ENCODE data around the gene SCGB2B2.

The SCGB2B2 gene

DNA sequence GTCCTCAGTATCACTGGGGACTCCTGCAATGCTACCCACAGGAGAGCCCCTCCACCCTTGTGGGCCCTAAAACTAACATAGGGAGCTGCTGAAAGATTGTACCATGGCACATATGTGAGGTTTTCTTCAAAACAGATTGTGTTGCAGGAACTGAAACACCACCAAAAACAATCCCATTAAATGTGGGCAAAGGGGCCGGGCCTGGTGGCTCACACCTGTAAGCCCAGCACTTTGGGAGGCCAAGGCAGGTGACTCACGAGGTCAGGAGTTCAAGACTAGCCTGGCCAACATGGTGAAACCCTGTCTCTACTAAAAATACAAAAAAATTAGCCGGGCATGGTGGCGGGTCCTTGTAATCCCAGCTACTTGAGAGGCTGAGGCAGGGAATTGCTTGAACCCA lies 34.7 kb downstream of the SCGB2B2 start:
- H3K27me3 ChIP-seq (replicated peaks; ENCODE audit: control insufficient read depth, insufficient read depth, low read length) = no peaks in the 10 kb centered on the region
- TF ChIP-seq, protein P1, sequence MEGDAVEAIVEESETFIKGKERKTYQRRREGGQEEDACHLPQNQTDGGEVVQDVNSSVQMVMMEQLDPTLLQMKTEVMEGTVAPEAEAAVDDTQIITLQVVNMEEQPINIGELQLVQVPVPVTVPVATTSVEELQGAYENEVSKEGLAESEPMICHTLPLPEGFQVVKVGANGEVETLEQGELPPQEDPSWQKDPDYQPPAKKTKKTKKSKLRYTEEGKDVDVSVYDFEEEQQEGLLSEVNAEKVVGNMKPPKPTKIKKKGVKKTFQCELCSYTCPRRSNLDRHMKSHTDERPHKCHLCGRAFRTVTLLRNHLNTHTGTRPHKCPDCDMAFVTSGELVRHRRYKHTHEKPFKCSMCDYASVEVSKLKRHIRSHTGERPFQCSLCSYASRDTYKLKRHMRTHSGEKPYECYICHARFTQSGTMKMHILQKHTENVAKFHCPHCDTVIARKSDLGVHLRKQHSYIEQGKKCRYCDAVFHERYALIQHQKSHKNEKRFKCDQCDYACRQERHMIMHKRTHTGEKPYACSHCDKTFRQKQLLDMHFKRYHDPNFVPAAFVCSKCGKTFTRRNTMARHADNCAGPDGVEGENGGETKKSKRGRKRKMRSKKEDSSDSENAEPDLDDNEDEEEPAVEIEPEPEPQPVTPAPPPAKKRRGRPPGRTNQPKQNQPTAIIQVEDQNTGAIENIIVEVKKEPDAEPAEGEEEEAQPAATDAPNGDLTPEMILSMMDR (IDR thresholded peaks at IDR 0.05; ENCODE audit: insufficient read depth, low read length, poor library complexity, severe bottlenecking) = no peak
- no peak for DNase-seq (ENCODE audit: extremely low read depth, insufficient read length)
- no peaks in the 10 kb centered on the region for H3K36me3 ChIP-seq (ENCODE audit: control insufficient read depth, insufficient read depth, low read length)
- H3K4me3 ChIP-seq (replicated peaks; ENCODE audit: low read depth, low read length) = no peak overlapping the region

DNA sequence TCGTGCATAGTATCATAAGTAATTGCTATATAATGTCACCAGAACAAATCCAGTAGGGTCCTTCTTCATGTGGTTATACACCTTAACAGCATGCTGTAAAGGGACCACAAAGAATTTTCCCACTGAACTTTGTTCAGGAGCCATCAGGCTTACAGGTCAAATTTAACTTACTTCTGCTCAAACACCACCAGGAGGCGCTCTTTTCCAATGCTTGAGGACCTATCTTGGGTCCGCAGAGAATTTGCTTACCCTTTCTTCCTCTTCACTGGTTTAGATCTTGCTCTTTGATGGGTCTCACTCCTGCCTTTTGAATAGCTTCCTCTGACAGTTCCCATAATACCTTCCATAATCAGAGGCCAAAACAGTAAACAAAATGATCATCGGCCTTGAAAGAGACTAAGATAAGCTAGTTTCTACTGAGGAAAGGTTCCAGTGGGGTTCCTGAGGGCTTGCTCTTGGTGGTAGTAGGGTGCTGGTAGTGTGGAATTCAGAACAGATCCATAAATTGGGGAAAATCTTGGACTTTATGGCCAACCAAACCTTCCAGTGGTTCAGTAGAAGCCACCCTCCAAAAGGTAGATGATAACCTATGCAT lies 37.4 kb downstream of the SCGB2B2 start:
- H3K36me3 ChIP-seq (ENCODE audit: control insufficient read depth, insufficient read depth, low read length) = no peaks in the 10 kb centered on the region
- TF ChIP-seq, protein P1 (IDR thresholded peaks at IDR 0.05; ENCODE audit: insufficient read depth, low read length, poor library complexity, severe bottlenecking) = peak; percentile 74
- H3K4me3 ChIP-seq (replicated peaks; ENCODE audit: low read depth, low read length) = no peak overlapping the region
- H3K27me3 ChIP-seq (replicated peaks; ENCODE audit: control insufficient read depth, insufficient read depth, low read length) = no peaks in the 10 kb centered on the region
- DNase-seq (ENCODE audit: extremely low read depth, insufficient read length) = no peak

DNA sequence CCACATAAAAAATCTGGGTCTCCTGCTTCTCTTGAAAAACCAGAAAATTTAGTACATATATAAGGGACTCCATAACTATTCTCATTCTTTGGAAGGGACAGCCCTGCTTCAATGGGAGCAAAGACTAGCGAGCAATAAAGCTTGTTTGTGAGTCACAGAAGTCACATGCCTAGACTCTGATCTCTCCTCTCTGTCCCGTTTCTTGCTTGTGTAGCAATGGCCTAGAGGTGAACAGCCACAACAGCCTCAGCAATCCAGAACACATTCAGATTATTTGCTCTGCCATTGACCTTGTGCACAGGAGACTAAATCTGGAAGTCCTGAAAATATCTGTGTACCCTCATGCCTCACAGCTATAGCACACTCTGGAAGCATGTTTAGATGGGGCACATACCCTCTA lies 43.2 kb downstream of the SCGB2B2 start:
- H3K4me3 ChIP-seq (replicated peaks; ENCODE audit: low read depth, low read length) = no peak overlapping the region
- TF ChIP-seq, protein P1 (IDR thresholded peaks at IDR 0.05; ENCODE audit: insufficient read depth, low read length, poor library complexity, severe bottlenecking) = no peak
- DNase-seq (ENCODE audit: extremely low read depth, insufficient read length) = no peak
- no peaks in the 10 kb centered on the region for H3K27me3 ChIP-seq (replicated peaks; ENCODE audit: control insufficient read depth, insufficient read depth, low read length)
- no peaks in the 10 kb centered on the region for H3K36me3 ChIP-seq (ENCODE audit: control insufficient read depth, insufficient read depth, low read length)

All from GM06990 (cell line).